RWPE2 (cell line): ENCODE measurements around the gene COLEC12.

Experiments used
- ATAC-seq: fragments of 200-7000 bp; cut with Tn5 transposase; 3 replicates; pipeline ENCODE4 v1.9.1; 2021; ENCODE audit warnings: low read depth
- DNase-seq: peaks from one replicate; pipeline ENCODE4 v3.0.0-alpha.2; 2020; ENCODE audit warnings: low spot score
- H3K27ac ChIP-seq: fragments of 450-650 bp; 2 replicates; pipeline ENCODE4 v1.5.1; 2017; ENCODE audit warnings: mild to moderate bottlenecking; ENCODE audit not compliant: poor library complexity, severe bottlenecking
- H3K27me3 ChIP-seq: fragments of 250-450 bp; sonication (Bioruptor Pico); 2 replicates; pipeline ENCODE4 v1.5.1; 2021; ENCODE audit warnings: mild to moderate bottlenecking, moderate library complexity; ENCODE audit not compliant: insufficient read depth, poor library complexity, severe bottlenecking
- H3K36me3 ChIP-seq: fragments of 250-450 bp; sonication (Bioruptor Pico); 2 replicates; pipeline ENCODE4 v1.5.1; 2020; ENCODE audit warnings: low read depth, mild to moderate bottlenecking, moderate library complexity
- H3K4me1 ChIP-seq: fragments of 250-450 bp; sonication (Bioruptor Pico); 2 replicates; pipeline ENCODE4 v1.5.1; 2021; ENCODE audit warnings: mild to moderate bottlenecking, moderate library complexity; ENCODE audit not compliant: insufficient read depth, poor library complexity, severe bottlenecking
- H3K4me3 ChIP-seq: fragments of 250-450 bp; sonication (Bioruptor Pico); 2 replicates; pipeline ENCODE4 v1.5.1; 2021; ENCODE audit warnings: mild to moderate bottlenecking, moderate library complexity; ENCODE audit not compliant: severe bottlenecking
- H3K9me3 ChIP-seq: fragments of 250-450 bp; sonication (Bioruptor Pico); 2 replicates; pipeline ENCODE4 v1.5.1; 2021; ENCODE audit warnings: mild to moderate bottlenecking, moderate library complexity; ENCODE audit not compliant: severe bottlenecking
- TF ChIP-seq, protein P1 (sequence below): fragments of 450-650 bp; IDR thresholded peaks from one replicate; pipeline ENCODE4 v1.5.1; 2017; ENCODE audit warnings: mild to moderate bottlenecking, moderate library complexity; ENCODE audit not compliant: poor library complexity, severe bottlenecking

The COLEC12 gene

GRCh38 chr18:500632-501405 lies at the start of gene COLEC12:
TSS of gene COLEC12 (minus strand) at chr18:500701. CDS start at chr18:500514, 187 bp downstream.
- Histone ChIP-seq H3K27ac (no peak within 1 kb of the TSS), H3K4me3 (peak within 1 kb of the TSS; percentile 13), H3K27me3 (peaks cover 39% of the 10 kb centered on the region), H3K9me3 (no peaks in the 10 kb centered on the region), H3K4me1 (peaks cover 4% of the 10 kb centered on the region), H3K36me3 (no peaks in the 10 kb centered on the region)
- DNase-seq (no peak), ATAC-seq (no peak)
- TF ChIP-seq, protein P1, sequence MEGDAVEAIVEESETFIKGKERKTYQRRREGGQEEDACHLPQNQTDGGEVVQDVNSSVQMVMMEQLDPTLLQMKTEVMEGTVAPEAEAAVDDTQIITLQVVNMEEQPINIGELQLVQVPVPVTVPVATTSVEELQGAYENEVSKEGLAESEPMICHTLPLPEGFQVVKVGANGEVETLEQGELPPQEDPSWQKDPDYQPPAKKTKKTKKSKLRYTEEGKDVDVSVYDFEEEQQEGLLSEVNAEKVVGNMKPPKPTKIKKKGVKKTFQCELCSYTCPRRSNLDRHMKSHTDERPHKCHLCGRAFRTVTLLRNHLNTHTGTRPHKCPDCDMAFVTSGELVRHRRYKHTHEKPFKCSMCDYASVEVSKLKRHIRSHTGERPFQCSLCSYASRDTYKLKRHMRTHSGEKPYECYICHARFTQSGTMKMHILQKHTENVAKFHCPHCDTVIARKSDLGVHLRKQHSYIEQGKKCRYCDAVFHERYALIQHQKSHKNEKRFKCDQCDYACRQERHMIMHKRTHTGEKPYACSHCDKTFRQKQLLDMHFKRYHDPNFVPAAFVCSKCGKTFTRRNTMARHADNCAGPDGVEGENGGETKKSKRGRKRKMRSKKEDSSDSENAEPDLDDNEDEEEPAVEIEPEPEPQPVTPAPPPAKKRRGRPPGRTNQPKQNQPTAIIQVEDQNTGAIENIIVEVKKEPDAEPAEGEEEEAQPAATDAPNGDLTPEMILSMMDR = no peak

DNA sequence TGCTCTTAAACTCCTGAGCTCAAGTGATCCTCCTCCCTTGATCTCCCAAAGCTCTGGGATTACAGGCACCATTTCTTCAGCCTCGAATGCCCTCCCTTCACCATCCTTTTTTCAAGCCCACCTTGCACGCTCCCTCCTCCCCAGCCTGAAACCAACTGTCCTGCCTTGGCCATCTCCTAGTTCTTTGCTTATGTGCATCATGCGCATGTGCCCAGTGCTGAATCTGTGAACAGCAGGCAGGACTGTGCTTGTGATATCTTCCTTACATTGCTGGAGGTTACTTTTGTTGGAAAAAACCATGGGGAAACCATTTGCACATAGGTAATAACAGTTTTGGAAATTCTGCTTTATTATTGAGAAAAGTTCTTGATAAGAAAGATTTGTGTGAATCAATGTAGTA lies 49.5 kb upstream of the COLEC12 start:
- Histone ChIP-seq H3K27ac (no peak overlapping the region), H3K4me1 (no peaks in the 10 kb centered on the region), H3K9me3 (no peaks in the 10 kb centered on the region), H3K4me3 (no peak overlapping the region), H3K27me3 (peaks cover 3% of the 10 kb centered on the region), H3K36me3 (no peaks in the 10 kb centered on the region)
- TF ChIP-seq, protein P1 = no peak
- ATAC-seq (no peak), DNase-seq (no peak)

DNA sequence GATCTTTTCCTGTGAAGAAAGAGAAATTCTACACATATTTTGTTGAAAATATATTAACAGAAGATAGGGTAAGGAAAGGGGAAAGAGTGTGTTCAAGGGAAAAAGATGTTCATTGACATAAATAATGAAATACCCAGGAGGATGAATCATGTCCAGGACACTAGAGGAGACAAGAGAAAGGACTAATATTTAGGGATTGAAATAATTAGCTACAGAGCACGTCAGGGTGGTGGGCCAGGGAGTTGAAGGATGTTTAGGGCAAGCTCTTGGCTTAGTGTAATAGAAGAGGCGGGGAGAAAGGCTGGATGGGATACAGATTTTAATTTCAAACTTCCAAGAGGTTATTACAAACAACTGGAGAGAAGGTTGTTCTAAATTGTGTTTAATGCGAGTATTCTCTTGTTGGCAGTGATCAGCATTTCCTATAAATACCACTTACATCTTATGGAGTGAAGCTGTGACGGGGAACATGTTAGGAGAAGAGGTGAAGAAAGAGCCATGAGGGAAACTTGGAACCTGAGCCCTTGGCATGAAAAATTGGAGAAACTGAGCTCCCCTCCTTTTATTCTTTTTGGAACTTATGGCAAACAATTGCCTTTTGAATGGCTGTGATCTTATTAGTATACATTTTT lies 43.1 kb upstream of the COLEC12 start:
- Histone ChIP-seq H3K4me3 (no peak overlapping the region), H3K36me3 (no peaks in the 10 kb centered on the region), H3K4me1 (no peaks in the 10 kb centered on the region), H3K27ac (no peak overlapping the region), H3K27me3 (no peaks in the 10 kb centered on the region), H3K9me3 (no peaks in the 10 kb centered on the region)
- no peak for ATAC-seq
- DNase-seq = no peak
- TF ChIP-seq, protein P1 = no peak

- H3K27ac ChIP-seq = no peak overlapping the region
- ATAC-seq = no peak
- H3K27me3 ChIP-seq = no peaks in the 10 kb centered on the region
- no peak overlapping the region for H3K4me3 ChIP-seq
- no peak for DNase-seq
- TF ChIP-seq, protein P1 = no peak
- H3K36me3 ChIP-seq = no peaks in the 10 kb centered on the region
- H3K9me3 ChIP-seq = no peaks in the 10 kb centered on the region
- H3K4me1 ChIP-seq = peaks cover 5% of the 10 kb centered on the region
Measured at GRCh38 chr18:533995-534601, 33.6 kb upstream of the COLEC12 start.
